GM10248 (cell line): ENCODE data around the gene C1orf198.
"Not testable (repeated sequence)": the region's sequence is repeated elsewhere in the genome, so short reads cannot be mapped to it uniquely, and the experiment has no call there.

ENCODE experiments used
- CTCF ChIA-PET: fragments of 300-600 bp; sonication (Branson Sonifier 250); formaldehyde crosslinking; extraction: SDS; loops from one replicate; lab custom pipeline; 2021; ENCODE audit warnings: antibody characterized with exemption; lab: Yijun Ruan, JAX
- POLR2A ChIA-PET: fragments of 350-650 bp; sonication (Branson Sonifier 250); formaldehyde crosslinking; extraction: SDS; loops from one replicate; lab custom pipeline; 2020; ENCODE audit warnings: antibody characterized with exemption; lab: Yijun Ruan, JAX
- DNase-seq: peaks from one replicate; pipeline ENCODE4 v3.0.0; 2012; ENCODE audit errors: extremely low spot score
- TF ChIP-seq, protein P1 (sequence below): IDR thresholded peaks from 2 replicates; pipeline ENCODE4 v1.5.1; 2012; ENCODE audit warnings: mild to moderate bottlenecking, low read depth; ENCODE audit errors: extremely low read depth, missing control alignments, control extremely low read depth

The C1orf198 gene

DNA sequence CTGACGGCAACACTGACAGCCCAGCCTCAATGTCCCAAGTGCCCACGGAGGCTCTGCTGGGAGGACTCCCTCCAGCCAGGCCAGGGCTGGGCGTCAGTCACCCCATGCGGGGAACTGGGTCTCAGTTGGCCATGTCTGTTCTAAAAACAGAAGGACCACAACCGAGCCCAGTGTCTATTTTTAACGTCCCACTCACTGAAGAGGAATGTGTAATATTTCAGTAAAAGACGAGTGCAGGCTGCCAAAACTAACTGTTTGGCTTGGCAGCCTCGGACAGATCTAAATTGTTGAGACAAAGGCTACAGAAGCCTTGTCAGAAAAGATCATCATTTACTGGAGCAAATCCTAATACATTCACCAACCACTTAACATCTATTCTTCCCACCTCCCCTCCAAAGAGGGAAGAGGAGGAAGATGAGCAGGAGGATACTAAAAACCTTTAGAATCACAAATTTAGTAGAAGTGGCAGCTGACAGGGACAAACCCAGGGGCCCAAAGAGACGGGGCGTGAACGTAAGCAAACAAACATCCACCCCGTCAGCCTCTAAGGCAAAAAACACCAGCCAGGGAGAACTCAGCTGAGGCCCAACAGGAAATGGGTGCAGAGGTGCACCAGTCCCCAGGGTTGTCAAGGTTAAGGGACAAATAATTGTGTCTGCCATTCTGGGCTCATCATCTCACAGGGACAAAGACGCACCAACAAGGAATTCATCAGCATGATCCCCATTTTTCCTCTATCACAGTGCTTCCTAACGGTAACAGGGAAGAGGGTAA lies 18.7 kb downstream of the C1orf198 start:
- no peak for DNase-seq
- TF ChIP-seq, protein P1, sequence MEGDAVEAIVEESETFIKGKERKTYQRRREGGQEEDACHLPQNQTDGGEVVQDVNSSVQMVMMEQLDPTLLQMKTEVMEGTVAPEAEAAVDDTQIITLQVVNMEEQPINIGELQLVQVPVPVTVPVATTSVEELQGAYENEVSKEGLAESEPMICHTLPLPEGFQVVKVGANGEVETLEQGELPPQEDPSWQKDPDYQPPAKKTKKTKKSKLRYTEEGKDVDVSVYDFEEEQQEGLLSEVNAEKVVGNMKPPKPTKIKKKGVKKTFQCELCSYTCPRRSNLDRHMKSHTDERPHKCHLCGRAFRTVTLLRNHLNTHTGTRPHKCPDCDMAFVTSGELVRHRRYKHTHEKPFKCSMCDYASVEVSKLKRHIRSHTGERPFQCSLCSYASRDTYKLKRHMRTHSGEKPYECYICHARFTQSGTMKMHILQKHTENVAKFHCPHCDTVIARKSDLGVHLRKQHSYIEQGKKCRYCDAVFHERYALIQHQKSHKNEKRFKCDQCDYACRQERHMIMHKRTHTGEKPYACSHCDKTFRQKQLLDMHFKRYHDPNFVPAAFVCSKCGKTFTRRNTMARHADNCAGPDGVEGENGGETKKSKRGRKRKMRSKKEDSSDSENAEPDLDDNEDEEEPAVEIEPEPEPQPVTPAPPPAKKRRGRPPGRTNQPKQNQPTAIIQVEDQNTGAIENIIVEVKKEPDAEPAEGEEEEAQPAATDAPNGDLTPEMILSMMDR: no peak
- POLR2A ChIA-PET: no interaction called here
- CTCF ChIA-PET: no interaction called here

DNA sequence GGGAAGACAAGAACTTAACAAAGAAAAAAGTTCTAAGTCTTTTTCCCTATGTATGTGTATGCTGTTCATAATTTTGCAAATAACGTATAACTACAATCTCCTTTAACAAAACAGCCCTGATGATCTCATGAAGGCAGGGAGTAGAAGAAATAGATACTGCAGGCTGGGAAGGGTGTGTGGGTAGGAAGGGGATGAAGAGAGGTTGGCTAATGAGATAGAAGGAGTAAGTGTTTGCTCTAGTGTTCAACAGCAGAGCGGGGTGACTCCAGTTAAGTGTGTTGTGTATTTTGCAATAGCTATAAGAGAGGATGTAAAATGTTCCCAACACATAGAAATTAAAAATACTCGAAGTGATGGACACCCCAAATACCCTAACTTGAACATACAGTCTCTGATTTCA lies 20.1 kb downstream of the C1orf198 start:
- CTCF ChIA-PET: interaction anchor here (0.8 to 1.2 kb wide), 3 partner anchors 10 to 302 kb away, joined by 3 to 4 read pairs (median 3); no protein-coding TSS in a partner anchor
- TF ChIP-seq, protein P1: no peak
- DNase-seq: no peak
- POLR2A ChIA-PET: no interaction called here

DNA sequence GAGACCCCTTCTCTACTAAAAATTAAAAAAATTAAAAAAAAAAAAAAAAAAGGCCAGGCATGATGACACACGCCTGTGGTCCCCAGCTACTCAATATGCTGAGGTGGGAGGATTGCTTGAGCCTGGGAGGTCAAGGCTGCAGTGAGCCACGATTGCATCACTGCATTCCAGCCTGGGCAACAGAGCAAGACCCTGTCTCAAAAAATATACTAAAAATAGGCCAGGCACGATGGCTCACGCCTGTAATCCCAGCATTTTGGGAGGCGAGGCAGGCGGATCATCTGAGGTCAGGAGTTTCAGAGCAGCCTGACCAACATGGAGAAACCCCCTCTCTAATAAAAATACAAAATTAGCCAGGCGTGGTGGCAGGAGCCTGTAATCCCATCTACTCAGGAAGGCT lies 23.1 kb downstream of the C1orf198 start:
- POLR2A ChIA-PET, DNase-seq, CTCF ChIA-PET: not testable (repeated sequence)

DNA sequence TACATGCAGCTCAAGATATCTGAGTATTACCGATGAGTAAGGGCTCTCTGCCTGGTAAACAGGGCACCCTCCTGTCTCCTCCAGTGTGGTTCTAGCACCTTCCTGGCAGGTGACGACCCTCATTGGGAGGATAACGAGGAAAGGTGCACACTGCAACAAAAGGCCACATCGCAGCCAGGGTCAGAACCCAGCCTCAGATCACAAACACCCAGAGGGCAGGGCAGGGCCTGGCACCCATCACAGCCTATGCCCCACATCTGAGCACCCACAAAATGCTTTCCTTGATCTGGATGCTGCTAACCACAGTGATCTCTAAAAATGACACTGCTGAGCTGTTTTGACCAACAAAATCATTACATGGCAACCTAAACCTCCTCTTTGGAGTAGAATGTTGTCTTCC lies 23.8 kb downstream of the C1orf198 start:
- ChIA-PET POLR2A (no interaction called here), CTCF (interaction anchor here (1.4 kb wide), 1 partner anchor 22 kb away, joined by 4 read pairs; no protein-coding TSS in a partner anchor)
- TF ChIP-seq, protein P1: no peak
- DNase-seq: no peak

DNA sequence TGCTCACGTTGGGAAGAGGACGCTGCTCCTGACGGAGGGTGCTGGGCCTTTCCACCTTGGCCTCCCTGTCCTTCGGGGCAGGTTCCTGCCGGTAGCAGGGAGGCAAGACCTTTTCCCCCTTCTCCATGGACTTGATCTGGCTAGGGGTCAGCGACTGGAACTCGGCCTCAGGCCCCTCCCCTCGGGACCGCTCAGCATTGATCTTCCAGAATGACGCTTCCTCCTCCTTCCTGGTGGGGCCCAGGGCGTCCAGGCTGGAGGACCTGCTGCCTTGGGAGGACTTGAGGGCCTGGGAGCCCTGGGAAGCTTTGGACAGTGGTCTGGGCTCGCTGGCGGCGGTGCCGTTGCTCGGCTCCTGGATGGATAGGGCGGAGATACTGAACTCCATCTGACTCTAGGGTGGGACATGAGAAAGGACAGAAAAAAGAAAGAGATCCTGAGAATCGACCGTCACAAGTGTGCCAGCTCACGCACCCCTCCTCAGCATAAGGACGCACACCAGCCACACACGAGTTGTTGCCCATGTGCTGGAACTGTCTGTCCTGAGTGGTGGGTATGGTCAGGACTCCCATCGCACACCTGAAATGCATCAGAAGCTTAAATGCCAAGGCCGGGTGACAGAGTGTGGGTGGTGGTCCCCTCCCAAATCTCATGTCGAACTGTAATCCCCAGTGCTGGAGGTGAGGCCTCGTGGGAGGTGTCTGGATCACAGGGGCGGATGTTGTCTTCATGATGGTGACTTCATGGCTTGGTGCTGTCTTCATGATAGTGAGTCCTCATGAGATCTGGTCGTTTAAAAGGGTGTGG lies 24.6 kb downstream of the C1orf198 start:
- POLR2A ChIA-PET: no interaction called here
- TF ChIP-seq, protein P1: no peak
- DNase-seq: no peak
- CTCF ChIA-PET: interaction anchor here (1.4 kb wide), 1 partner anchor 23 kb away, joined by 4 read pairs; no protein-coding TSS in a partner anchor

DNA sequence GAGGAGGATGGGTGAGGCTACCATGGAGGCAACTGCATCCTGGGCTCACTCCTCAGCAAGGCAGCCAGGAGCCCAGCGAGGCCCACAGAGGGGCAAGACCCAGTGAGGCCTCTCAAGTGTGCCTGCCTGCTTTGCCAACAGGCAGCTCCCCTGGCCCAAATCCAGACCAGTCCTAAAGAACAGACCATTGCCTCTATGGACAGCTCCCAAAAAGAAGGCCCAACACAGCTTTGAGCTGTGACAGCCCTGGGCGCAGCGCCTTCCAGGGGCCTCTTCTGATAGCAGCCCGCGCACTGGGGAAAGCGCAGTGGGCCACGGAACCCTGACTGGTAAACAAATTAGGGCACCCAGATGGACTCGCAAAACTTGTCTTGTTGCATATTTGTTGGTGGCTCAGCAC lies 25.5 kb downstream of the C1orf198 start:
- no peak for DNase-seq
- POLR2A ChIA-PET: no interaction called here

More for the DNA sequence above, 25.5 kb downstream of the C1orf198 start:
- TF ChIP-seq, protein P1: no peak
- CTCF ChIA-PET: no interaction called here
